ENCODE measurements around the gene ZNRF1.
"Not testable (repeated sequence)": the region's sequence is repeated elsewhere in the genome, so short reads cannot be mapped to it uniquely, and the experiment has no call there.

ZNRF1 gene

DNA sequence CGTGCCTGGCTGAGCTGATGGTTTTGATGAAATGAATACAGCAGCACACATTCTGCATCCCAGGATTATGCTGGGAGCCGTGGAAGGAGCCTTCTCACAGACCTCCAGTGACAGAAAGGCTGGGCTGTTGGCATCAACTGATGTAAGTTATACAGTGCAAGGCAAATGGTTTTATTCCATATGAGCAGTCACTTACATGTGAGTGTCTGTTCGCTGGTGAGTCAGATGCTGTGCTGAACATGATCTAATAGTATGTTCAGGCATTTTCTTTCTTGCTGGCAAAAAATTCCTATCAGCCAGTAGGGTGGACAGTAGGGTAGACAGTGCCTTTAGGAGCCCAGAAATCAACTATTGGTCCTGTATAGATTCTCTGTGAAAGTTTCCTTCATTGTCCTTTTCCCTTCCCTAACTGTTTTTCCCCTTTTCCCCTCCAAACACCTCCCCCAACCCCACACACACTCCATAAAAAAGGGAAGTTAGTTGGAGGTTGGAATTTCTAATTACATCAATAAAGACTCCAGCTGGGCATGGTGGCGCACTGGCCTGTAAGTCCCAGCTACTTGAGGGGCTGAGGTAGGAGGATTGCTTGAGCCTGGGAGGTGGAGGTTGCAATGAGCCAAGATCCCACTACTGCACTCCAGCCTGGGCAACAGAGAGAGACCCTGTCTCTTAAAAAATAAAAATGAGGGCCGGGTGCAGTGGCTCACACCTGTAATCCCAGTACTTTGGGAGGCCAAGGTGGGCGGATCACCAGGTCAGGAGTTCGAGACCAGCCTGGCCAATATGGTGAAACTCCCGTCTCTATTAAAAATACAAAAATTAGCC lies 81.6 kb downstream of the ZNRF1 start:
- no peak for DNase-seq

DNA sequence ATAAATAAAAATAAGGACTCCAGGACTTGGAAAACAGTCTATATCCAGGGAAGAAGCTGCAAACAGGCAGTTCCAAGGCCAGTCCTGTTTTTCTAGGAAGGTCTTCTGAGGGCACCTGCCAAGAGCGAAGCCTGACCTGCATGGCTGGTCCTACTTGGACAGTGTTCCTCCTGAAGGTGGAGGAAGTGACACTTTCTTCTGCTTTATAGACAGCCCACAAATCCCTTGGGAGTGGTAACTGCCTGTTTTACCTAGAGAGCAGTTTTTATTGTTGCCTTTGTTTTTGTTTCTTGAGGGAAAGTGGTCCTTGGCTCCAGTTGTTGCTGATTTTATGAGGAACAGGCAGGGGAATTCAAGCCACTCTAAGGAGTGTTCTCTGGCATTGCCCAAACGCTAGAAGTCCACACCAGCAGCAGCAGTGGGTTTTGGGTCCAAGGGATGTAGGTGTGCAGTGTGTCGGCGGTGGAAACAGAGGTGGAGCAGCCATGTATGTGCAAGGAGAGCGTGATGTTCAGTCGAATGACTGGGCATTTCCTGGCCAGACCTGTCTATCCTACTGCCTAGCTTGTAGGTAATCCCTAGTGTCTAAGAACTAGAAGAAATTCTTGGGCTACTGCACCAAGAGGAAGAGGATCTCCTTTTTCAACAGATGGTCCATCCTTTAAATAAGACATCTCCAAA lies 82.5 kb downstream of the ZNRF1 start:
- no peak for DNase-seq

DNA sequence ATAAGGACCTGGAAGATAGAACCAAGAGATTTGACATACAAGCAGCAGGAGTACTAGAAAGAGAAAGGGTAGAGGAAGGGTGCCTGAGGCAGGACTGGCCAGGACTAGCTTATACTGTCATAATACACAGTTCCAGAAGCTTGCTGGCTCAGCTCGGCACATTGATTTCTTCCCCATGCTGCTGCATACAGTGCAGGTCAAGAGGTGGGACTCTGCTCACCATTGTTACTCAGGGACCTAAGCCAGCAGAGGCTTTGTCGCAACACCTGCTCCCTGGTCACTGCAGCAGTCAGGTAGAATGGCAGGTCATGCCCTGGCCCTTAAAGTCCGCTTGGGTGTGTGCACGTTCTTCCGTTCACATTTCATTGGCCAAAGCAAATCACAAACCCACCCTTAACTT lies 85.0 kb downstream of the ZNRF1 start:
- no peak for DNase-seq

DNA sequence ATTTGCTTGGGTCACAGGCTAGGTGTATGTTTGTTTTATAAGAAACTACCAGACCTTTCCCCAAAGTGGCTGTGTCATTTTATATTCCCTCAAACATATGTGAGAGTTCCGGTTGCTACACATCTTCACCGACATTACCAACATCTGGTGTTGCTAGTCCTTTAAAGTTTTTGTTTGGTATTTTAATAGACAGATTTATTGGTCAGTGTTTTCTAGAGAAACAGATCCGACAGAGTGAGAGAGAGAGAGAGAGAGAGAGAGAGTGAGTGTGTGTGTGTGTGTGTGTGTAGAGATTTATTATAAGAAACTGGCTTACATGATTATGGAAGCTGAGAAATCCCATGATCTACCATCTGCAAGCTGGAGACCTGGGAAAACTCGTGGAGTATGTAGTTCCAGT lies 86.7 kb downstream of the ZNRF1 start:
- no peak for DNase-seq

DNA sequence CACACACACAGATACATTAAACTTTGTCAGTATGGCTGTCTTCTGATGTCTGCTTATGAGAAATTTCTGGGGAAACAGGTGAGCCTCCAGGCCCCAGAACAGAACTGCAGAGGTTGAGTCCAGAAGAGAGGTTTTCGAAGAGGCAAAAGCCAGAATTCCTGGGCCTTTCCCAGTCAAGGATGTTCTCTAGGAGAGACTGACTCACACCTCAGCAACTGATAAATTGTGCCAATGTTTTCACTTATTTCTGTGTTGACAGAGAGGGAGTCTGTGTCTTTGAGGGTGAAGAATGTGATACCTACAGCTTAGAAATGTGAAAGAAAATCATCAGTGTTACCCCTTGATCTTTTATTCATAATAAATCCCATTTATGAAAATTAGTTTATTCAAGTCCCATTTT lies 87.5 kb downstream of the ZNRF1 start:
- no peak for DNase-seq

DNA sequence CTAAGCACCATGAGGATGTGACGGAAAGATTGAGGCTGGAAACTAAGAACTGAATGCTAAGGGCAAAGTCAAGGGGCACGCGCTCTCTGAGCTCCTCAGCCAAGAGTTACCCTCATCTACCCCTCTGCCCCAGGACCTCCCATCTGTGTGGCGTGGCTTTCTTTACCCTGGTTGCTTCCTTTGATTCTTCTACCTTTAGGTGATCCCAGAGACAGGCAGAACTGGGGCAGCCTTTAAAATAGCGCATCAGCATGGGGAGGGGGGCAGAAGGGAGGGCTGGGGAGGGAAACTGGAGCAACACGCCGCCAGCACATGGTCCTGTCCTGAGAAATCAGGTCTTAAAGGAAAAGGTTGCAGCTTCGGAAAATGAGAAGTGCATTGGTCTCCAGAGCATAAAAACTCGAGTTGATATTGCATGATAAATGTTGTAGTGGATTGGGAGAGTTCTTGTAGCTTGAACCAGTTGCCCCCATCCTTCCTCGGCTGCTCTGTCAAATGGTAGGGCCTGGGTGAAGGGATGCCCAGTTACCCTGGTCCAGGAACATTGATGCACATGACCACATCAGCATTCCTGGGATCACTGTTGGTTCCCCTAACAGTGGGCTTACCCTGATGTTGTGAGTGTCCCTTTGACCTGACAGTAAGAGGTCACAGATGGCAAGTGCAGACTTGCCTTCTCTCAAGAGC lies 88.0 kb downstream of the ZNRF1 start:
- no peak for DNase-seq

DNA sequence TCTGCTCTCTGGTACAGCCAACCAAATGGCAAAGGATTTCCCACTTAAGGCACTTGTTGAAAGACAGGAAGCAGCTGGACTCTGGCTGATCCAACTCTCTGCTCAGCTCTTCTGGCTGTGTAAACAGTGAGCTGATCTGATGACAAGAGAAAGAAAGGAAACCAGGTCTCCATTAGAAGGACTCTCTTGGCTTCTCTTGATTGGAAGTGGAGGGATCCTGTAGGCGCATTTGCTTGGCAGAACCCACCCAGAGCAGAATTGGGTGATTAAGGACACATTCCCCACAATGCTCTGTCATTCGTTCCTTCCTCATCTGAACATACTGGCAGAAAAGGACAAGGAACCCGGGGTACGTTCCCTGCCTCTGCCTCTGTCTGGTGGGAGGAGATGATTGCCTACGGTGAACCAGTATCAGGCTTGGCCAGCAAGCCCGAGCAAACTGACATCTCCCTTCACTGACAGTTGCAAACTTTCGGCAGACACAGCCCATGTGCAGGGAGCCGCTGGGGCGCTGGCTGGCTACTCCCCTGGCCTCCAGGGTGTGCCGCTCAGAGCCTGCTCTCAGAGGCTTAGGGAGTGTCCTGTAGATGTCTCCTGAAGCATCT lies 88.7 kb downstream of the ZNRF1 start:
- no peak for DNase-seq

DNA sequence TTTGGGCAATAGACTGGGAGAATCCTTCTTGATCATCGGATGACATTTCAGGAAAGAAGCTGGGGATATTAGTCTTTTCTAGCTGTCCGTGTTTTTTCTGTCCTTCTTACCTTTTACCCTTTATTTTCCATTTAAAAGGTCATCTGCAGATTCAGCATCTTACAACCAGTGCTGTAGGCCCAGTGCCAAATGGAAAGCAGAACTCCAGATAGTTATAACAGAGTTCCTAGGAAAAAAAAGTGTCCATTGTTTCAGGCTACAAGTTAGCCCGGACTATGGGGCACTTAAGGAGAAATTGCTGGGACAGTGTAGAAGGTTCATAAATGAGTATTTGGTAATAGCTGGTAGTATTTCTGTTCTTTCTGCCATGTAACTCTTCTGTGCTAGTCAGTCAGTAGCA lies 89.4 kb downstream of the ZNRF1 start:
- DNase-seq, result no peak

DNA sequence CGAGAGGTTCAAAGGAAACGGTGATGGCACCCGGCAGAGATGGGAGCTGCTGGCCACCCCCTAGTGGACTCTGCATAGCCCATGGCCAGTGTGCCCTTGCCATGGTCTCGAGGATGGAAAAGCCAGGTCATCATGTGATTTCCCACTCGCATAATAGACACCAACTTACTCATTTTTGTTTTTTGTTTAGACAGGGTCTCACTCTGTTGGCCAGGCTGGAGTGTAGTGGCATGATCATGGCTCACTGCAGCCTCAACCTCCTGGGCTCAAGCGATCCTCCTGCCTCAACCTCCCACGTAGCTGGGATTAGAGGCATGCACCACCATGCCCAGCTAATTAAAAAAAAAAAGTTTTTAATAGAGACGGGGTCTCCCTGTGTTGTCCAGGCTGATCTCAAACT lies 90.1 kb downstream of the ZNRF1 start:
- DNase-seq, result no peak

DNA sequence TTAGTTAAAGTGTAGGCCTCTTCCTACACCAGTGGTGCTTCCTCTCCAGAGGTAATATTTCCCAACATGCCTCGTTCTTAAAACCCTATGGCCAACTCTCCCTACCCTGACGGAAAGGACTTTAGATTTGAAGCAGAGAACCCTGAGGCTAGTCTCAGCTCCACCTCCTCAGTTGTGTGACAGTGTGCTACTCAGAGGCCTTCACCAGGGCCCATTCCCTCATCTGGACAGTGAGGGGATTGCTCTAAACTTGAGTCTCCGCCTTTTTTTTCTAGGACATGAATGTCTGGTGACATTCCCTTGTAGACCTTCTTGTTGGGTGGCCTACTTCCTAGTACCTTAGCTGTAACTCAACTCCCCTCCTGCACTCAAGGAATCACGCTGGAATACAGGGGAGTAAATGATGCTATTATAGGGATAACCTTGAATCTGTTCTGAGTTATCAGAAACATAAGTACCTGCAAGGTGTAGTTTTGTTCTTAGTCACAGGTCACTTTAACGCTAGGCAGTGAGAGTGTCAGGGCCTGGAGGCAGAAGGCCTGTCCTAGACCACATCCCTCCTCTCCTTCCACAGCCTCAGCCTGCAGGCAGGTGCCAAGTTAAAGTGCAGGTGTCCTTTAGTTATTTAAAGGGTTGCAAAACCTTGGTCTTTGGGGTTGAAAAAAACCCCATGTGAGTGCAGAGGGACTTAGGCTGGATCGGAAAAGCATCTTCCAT lies 90.8 kb downstream of the ZNRF1 start:
- no peak for DNase-seq

DNA sequence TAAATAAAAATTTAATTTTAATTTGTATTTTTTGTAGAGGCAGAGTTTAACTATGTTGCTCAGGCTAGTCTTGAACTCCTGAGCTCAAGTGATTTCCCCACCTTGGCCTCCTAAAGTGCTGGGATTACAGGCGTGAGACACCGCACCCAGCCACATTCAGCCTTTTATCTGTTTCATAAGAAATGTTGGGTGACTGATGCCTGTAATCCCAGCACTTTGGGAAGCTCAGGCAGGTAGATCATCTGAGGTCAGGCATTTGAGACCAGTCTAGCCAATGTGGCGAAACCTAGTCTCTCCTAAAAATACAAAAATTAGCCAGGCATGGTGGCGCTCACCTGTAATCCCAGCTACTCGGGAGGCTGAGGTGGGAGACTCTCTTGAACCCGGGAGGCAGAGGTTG lies 92.1 kb downstream of the ZNRF1 start:
- not testable (repeated sequence) for DNase-seq

DNA sequence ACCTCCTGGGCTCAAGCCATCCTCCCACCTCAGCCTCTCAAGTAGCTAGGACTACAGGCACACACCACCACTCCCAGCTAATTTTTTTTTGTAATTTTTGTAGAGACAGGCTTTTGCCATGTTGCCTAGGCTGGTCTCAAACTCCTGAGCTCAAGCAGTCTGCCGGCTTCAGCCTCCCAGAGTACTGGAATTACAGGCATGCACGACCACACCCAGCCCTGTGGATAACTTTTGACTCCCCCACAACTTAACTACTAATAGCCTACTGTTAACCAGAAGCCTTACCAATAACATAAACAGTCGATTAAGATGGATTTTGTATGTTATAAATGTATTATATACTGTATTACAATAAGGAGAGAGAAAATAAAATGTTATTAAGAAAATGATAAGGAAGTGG lies 92.8 kb downstream of the ZNRF1 start:
- not testable (repeated sequence) for DNase-seq

DNA sequence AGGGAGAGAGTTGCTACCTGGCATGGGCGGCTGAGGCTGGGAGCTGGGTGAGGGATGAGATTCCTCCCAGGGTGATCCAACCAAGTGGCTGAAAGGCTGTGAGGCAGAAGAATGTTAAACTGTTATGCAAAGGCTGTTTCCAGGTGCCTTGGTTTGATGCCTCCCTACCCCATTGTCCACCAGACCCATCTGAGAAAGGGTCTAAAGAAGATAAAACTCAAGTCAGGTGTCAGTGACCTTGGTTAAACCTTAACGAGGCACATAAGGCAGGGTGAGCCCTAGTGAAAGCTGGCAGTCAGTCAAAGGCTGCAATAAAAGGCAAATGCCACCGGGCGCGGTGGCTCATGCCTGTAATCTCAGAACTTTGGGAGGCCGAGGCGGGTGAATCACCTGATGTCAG lies 94.0 kb downstream of the ZNRF1 start:
- no peak for DNase-seq

DNA sequence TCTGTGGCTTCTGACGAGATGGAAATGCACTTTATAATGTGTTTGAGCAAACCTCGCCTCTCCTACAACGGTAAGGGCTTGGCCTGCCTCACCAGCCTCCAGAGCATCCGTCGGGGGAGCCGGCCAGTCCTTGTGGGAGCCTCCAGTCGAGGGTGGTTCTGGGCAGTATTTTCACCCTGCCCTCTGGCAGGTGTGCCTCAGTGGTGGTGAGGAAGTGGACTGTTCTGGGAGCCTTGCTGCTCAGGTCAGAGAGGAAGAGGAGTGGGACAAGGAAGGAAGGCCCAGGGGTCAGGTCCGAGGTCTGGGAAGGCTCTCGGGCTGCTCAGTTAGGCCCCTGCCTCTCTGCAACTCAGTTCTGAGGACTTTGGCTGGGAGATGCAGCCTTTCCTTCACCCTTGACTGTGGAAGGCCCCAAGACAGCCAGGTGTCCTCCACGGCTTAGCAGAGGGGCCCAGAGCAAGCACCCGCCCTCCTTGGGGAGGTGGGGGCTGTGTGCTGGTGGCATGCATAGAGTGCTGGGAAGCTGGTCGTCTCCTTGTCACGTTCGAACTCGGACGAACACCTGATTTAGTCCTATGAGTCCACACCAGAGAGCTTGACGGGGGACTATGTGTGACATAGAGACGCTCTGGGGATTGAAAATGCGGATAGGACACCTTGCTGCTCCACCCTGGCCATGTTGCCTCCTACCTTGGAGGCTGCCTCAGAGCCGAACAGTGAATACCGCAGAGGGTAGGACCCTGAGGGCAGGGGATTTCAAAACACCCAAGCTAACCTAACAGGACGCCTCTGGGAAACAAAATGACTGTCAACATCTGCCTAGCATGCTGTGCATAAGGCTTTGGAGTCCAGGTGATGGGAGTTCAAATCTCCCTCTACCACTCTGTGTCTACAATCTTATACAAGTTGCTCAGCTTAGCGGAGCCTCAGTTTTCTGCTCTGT lies 95.0 kb downstream of the ZNRF1 start:
- no peak for DNase-seq

DNA sequence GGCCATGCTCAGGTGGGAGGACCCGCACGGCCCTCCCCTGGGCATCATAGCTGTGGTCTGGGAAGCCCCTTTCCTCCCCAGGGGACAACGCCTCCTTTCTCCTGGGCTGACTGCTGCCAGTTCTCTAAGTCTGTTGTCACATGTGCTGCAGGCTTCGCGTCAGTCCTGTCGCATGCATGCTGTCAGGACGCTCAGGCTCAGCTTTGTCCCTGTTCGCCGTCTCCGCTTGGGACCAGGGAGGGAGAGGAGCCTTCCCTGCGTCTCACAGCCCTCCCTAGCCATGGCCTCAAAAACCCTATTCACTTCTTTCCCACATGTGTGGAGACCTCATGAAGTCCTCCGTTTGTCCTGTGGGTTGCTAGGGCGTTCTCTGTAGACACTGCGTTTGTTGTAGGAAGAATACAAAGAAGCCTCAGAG lies 96.4 kb downstream of the ZNRF1 start:
- DNase-seq, result no peak

DNA sequence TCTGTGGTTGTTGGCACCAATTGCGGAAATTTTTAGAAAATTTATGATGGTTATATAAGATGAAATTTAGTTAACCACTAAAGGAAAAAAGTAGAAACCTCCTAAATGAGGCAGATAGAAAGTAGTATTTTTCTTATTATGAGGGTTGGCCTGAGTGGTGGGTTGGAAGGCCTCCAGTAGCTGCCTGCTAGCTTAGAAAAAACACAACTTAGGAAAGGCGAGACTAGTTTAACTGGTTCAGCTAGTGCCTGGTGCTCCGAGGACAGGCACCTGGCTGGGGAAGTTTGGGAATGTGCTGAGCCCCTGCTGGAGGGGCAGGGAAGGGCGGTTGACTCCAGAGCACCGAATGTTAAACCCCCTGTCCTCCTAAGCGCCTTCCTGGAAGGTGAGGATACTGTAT lies 97.8 kb downstream of the ZNRF1 start:
- DNase-seq, result no peak

DNA sequence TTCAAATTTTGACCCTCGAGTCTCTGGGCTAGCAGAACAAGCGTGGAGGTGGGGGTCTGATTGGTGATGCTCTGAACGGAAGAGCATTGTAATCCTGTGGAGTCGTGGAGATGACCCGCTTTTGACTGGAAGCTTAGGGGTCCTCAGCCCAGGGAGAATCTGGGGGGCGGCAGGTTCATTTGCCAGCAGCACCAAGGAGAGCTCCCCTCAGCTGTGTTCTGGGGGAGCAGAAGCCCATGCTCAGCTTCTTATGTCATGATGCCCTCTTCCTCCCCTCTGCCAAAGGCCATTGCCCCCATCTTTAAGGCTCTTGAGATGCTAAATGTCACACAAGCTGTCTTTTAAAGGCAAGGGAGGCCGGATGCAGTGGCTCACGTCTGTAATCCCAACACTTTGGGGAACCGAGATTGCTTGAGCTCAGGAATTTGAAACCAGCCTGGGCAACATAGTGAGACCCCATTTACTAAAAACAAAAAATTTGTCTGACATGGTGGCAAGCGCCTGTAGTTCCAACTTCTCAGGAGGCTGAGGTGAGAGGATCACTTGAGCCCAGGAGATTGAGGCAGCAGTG lies 98.5 kb downstream of the ZNRF1 start:
- no peak for DNase-seq

DNA sequence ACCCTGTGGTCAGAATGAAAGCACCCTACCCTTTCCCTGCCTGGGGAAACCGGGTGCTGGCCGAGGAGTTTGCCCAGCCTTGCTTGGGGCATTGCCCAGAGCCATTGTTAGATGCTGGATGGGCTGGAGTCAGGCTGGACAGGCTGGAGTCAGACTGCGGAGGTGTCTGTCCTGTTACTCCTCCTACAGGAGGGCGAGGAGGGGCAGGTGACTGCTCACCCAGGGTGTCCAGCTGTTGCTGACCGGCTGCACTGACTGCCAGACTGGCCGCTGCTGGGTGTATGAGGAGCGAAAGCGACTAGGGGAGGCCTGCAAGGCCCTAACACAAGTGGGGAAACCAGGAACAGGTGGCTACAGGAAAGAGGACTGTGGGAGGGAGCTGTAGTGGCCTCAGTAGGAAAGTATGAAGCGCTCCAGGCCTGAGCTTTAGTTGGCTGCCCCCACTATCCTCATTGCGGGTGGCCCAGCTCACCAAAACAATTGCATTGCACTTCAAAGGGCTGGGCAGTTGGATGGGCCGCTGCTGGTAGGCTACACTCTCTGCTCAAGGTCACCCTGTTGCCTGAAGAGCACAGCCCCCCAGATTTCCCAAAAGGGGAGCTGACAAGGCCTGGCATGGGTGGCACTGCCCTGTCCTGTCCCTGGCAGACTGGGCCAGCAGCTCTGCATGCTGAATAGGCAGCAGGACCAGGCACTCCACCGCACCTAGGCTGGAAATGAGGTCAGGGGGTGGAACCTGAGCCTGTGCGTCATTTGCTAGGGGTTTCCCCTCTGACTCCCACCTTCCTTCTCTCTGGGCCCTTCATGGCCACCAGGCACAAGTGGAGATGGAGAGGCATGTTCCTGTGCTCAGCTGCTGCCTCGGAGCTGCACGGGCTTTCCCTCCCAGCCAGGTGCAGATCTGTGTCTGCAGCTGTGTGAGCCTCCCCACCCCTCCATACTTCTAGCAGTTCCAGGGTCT lies 99.4 kb downstream of the ZNRF1 start:
- peak; percentile 77 to 79 for DNase-seq

DNA sequence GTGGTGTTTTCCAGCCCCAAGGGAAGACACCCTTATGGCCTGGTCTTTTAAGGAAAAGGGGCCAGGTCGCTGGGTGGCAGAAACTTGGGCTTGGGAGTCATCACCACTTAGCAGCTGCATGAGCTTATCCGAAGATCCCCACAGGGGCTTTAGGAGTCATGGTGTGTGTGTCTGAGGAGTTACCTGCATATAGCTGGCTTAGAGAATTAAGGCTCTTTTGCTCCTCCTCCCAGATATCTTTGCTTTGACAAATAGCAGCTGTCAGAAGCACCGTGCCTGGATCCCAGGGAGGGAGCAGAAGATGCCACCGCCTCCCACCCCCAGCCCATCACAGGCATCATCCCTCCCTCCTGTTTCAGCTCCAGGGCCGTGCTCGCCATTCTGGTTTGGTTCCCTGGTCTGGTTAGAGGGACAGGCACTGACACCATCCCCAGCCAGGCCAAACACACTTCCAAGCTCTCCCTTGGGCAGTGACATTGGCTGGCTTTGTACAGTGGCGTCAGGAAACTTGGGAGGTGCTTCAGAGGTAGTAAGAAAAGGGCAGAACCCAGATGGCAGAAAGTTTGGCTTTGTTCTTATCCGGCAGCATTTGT lies 100.3 kb downstream of the ZNRF1 start:
- DNase-seq, result no peak
